LNCaP clone FGC (cell line): Measurements from ENCODE around the gene DIS3L2.
"Not testable (repeated sequence)": the region's sequence is repeated elsewhere in the genome, so short reads cannot be mapped to it uniquely, and the experiment has no call there.

Experiments
- DNase-seq: peaks from one replicate; pipeline ENCODE4 v3.0.0-alpha.2; 2011; ENCODE audit warnings: low read depth
- H3K4me3 ChIP-seq: 2 replicates; pipeline ENCODE4 v1.5.1; 2011; ENCODE audit warnings: mild to moderate bottlenecking, low read depth, low read length, control low read depth
- CTCF ChIP-seq: IDR thresholded peaks from 2 replicates; pipeline ENCODE4 v1.5.1; 2012; ENCODE audit warnings: mild to moderate bottlenecking; ENCODE audit not compliant: control insufficient read depth, insufficient read depth; ENCODE audit errors: extremely low read depth

Gene DIS3L2

DNA sequence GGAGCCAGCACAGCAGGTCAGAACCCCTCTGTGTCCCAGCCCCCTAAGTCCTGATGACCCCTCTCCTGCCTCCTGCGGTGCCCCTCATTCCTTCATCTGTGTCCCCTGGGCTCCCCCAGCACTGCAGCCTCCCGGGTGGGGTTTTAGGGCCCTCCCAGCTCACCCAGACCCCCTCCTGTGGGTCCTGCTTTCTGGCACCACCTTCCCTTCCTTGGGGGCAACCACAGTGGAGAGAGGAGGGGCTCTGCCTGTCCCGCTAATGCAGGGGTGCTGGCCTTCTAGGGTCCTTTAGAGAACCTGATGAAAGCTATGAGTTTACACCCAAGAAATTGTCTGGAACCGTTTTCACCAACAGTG, 374.3 kb downstream of the DIS3L2 start:
- no peak overlapping the region for H3K4me3 ChIP-seq
- TF ChIP-seq CTCF: no peak
- no peak for DNase-seq

GRCh38 chr2:232336241-232336736, 374.8 kb downstream of the DIS3L2 start:
- H3K4me3 ChIP-seq: no peak overlapping the region
- TF ChIP-seq CTCF: no peak
- no peak for DNase-seq

DNA sequence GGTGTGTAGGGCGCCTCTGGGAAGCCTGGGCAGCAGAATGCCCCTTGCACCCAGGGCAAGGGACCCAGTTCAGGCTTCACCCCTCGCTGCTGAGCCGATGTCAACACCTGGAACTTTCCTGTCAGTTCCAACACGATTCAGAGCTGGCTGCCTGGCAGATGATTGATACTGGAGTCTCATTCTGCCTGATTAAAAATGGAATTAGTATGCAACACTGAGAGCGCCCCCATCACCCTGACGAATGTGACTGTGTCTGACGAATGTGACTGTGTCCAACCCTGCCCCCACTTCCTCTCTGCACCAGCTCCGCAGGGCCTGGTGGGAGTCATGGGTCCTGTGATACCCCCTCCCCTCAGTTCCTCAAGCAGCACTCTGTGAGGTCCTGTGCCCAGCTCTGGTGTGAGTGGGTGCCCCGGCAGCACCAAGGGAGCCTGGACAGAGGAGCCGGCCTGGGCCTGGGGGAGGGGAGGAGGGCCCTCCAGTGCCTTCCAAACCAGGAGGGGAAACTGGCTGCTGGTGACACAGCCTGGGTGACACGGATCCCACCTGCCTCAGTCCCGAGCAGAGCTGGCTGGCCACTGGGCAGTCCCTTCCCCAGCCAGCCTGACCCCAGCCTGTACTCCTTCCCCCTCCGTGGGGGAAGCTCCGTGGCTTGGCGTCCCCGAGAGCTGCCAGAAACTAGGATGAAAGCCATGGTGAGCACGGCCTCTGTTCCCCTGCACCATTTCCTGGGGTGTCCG, 375.6 kb downstream of the DIS3L2 start:
- no peak for DNase-seq

DNA sequence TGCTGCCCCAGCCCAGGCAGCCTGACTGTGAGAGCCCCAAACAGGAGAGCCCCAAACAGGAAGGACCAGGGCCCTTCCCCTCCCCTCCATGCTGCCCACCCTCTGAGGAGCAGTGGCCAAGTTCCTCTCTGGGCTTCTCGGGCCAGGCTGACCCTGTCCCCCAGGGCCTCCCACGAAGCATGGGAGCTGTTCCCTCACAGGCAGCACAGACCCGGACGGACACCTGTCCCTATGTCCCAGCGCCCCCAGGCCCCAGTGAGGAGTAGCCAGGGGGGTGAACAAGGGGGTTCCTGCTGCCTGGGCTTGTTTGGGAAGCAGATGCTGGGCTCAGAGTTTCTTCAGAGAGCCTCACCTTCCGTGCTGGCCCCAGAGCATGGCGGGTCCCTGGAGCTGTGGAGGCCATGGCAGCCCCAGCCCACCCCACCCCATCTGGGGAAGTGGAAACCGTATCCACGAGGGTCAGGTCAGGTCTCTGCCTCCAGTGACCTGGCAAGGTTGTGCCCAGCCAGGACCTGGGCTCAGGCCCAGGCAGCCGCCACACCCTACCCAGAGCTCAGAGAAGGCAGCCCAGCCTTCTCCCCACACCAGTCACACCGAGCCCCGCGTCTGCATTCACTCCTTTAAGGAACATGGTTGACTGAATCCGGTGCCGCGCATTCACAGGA, 376.7 kb downstream of the DIS3L2 start:
- H3K4me3 ChIP-seq, DNase-seq: not testable (repeated sequence)

More for the DNA sequence above, 375.6 kb downstream of the DIS3L2 start:
- no peak overlapping the region for H3K4me3 ChIP-seq
- TF ChIP-seq CTCF: no peak

DNA sequence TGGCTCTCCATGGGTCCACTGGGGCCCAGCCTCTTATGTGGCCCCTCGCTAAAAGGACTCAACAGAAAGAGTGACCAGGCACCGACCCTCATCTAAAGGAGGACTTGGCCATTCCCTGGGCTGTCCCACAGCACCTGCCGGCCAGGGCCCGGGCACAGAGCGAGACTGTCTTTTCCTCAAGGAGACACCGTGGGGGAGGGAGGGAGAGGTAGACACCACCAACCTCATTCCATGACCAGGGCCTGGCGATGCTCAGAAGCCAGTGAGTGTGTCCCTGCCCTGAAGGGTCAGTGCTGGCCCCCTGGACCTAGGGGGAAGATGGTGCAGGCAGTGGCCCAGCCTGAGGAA, 377.2 kb downstream of the DIS3L2 start:
- no peak overlapping the region for H3K4me3 ChIP-seq

GRCh38 chr2:232339121-232340081, 377.9 kb downstream of the DIS3L2 start:
- H3K4me3 ChIP-seq: no peak overlapping the region
- no peak for TF ChIP-seq CTCF
- no peak for DNase-seq

More for the DNA sequence above, 377.2 kb downstream of the DIS3L2 start:
- no peak for TF ChIP-seq CTCF
- no peak for DNase-seq
